Natural killer cell (primary cell): Measurements from ENCODE around the gene IGSF23. TPM values are rescaled to one million over a fixed set of nuclear protein-coding genes. Genes with fewer than 3 reads are reported as not detected.
A peak's percentile ranks its signal among the peaks of the same experiment; 100 is the strongest.

Experiments used
- ATAC-seq, 3 donors: fragments of 150-1000 bp in 2 of 3; fragments of 200-7000 bp in 1 of 3; cut with Tn5 transposase; 1 replicate in 1 of 3; 2 replicates in 2 of 3; pipeline ENCODE4 v1.10.0; 2021; ENCODE audit warnings: mild to moderate bottlenecking in 2 of 3, moderate library complexity in 2 of 3
- DNase-seq, 2 donors: peaks; one replicate each; pipeline versions ENCODE4 v3.0.0 to v3.0.0-alpha.2; 2013 to 2021; ENCODE audit warnings: mixed read lengths in 1 of 2
- H3K27ac ChIP-seq: one replicate; pipeline ENCODE4 v1.5.1; 2013; ENCODE audit warnings: mild to moderate bottlenecking, low read length
- H3K27me3 ChIP-seq: one replicate; pipeline ENCODE4 v1.6.1; 2013; ENCODE audit warnings: low read length; ENCODE audit not compliant: control insufficient read depth, insufficient read depth
- H3K36me3 ChIP-seq: one replicate; pipeline ENCODE4 v1.6.1; 2013; ENCODE audit warnings: low read length; ENCODE audit not compliant: control insufficient read depth, insufficient read depth
- H3K4me1 ChIP-seq: one replicate; pipeline ENCODE4 v1.6.1; 2013; ENCODE audit warnings: low read length; ENCODE audit not compliant: control insufficient read depth, insufficient read depth
- H3K4me3 ChIP-seq: one replicate; pipeline ENCODE4 v1.5.1; 2013; ENCODE audit warnings: low read length
- H3K9me3 ChIP-seq: one replicate; pipeline ENCODE4 v1.6.1; 2013; ENCODE audit warnings: low read length; ENCODE audit not compliant: control insufficient read depth, insufficient read depth
- H3K27ac Mint-ChIP-seq, 2 donors: one replicate each; pipeline ENCODE4 v1.8.0; 2022; ENCODE audit warnings: mild to moderate bottlenecking in 2 of 2, mixed read lengths in 2 of 2, moderate library complexity in 1 of 2
- H3K27me3 Mint-ChIP-seq, 2 donors: one replicate each; pipeline ENCODE4 v1.8.0; 2022; ENCODE audit warnings: low read depth in 2 of 2, mixed read lengths in 2 of 2
- H3K36me3 Mint-ChIP-seq: one replicate; pipeline ENCODE4 v1.8.0; 2022; ENCODE audit warnings: mixed read lengths
- H3K4me1 Mint-ChIP-seq, 2 donors: one replicate each; pipeline ENCODE4 v1.8.0; 2022; ENCODE audit warnings: mixed read lengths in 2 of 2
- H3K4me3 Mint-ChIP-seq: one replicate; pipeline ENCODE4 v1.8.0; 2022; ENCODE audit warnings: mild to moderate bottlenecking, moderate library complexity, mixed read lengths
- H3K9me3 Mint-ChIP-seq, 2 donors: one replicate each; pipeline ENCODE4 v1.8.0; 2022; ENCODE audit warnings: mixed read lengths in 2 of 2
- WGBS: methylation state at CpG from one replicate; pipeline ENCODE4 v1.1.7; 2013; ENCODE audit warnings: missing lambda C conversion rate; ENCODE audit not compliant: insufficient coverage; 5-methylcytosine and 5-hydroxymethylcytosine counted together
- intact Hi-C: fragments of 100-400 bp; cut with micrococcal nuclease; formaldehyde crosslinking; loops from one replicate; pipeline ENCODE4 v1.14.2; 2022
- total RNA-seq, 4 donors: library from RNA; stranded (reverse); fragments of 120-200 nt in 1 of 4; gene quantifications; one replicate each; pipeline versions ENCODE4 v1.2.3 to v1.2.4, GENCODE V29; 2013 to 2022
- TF ChIP-seq, protein P1 (sequence below): fragments of 200-600 bp; IDR thresholded peaks from one replicate; pipeline ENCODE4 v1.8.0; 2022; ENCODE audit warnings: antibody characterized with exemption

The IGSF23 gene
- total RNA-seq, 3 donors from 2014 or later (not counting 1 experiment from before 2014, with no cell fraction given): not detected

DNA sequence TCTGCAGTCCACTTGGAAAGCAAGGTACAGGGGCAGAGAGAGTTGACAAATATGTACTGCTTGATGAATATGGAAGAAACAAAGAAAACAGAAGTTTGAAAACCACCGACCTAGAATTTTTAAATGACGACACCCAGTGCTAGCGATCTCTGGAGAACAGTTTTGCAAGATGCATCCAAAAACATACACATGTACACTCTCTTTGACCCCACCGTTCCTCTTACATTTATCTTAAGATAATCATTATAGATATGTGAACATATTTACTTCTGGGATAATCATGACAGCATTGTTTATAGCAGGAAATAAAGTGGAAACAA lies 40.8 kb upstream of the IGSF23 start:
- ATAC-seq: peak in 1 of 3 donors; percentile 28
- intact Hi-C loops: no loop called here
- H3K27ac Mint-ChIP-seq: no peak overlapping the region

DNA sequence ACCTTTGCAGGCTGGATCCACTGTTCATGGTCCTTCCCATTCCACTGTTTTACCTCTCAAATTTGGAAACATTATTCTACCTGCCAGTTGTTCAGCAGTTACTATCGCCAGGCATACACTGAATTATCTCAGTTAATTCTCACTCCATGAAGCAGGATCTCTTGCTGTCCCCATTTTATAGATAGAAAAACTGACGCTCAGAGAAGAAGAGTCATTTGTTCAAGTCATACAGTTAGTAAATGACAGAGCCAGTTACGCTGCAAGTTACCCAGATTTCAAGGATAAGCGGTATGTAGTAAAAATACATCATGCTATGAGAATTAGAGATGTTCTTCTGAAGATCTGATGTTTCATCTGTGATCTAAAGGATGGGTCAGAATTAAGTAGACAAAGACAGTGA lies 40.2 kb upstream of the IGSF23 start:
- H3K9me3 ChIP-seq: no peaks in the 10 kb centered on the region
- Mint-ChIP-seq H3K4me1 (peaks cover 0 to 7% of the 10 kb centered on the region in 2 donors), H3K9me3 (no peaks in the 10 kb centered on the region), H3K27me3 (peaks cover under 1 to 11% of the 10 kb centered on the region in 2 donors), H3K27ac (no peak overlapping the region), H3K36me3 (no peaks in the 10 kb centered on the region), H3K4me3 (no peak overlapping the region)
- no peak overlapping the region for H3K27ac ChIP-seq
- intact Hi-C loops: no loop called here
- no peak for DNase-seq
- 93% methylated on average over 4 of the region's 4 CpGs for WGBS
- H3K4me3 ChIP-seq: no peak overlapping the region
- TF ChIP-seq, protein P1, sequence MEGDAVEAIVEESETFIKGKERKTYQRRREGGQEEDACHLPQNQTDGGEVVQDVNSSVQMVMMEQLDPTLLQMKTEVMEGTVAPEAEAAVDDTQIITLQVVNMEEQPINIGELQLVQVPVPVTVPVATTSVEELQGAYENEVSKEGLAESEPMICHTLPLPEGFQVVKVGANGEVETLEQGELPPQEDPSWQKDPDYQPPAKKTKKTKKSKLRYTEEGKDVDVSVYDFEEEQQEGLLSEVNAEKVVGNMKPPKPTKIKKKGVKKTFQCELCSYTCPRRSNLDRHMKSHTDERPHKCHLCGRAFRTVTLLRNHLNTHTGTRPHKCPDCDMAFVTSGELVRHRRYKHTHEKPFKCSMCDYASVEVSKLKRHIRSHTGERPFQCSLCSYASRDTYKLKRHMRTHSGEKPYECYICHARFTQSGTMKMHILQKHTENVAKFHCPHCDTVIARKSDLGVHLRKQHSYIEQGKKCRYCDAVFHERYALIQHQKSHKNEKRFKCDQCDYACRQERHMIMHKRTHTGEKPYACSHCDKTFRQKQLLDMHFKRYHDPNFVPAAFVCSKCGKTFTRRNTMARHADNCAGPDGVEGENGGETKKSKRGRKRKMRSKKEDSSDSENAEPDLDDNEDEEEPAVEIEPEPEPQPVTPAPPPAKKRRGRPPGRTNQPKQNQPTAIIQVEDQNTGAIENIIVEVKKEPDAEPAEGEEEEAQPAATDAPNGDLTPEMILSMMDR: no peak
- H3K36me3 ChIP-seq: no peaks in the 10 kb centered on the region
- H3K27me3 ChIP-seq: no peaks in the 10 kb centered on the region
- ATAC-seq: no peak
- H3K4me1 ChIP-seq: no peaks in the 10 kb centered on the region

More for the DNA sequence above, 40.8 kb upstream of the IGSF23 start:
- Mint-ChIP-seq H3K4me3 (no peak overlapping the region), H3K4me1 (peaks cover 0 to 7% of the 10 kb centered on the region in 2 donors), H3K9me3 (no peaks in the 10 kb centered on the region), H3K36me3 (no peaks in the 10 kb centered on the region), H3K27me3 (peaks cover 7 to 15% of the 10 kb centered on the region in 2 donors)
- no peaks in the 10 kb centered on the region for H3K36me3 ChIP-seq
- no peaks in the 10 kb centered on the region for H3K27me3 ChIP-seq
- no peaks in the 10 kb centered on the region for H3K9me3 ChIP-seq
- no peak overlapping the region for H3K4me3 ChIP-seq
- no peak overlapping the region for H3K27ac ChIP-seq
- H3K4me1 ChIP-seq: no peaks in the 10 kb centered on the region
- DNase-seq: no peak
- WGBS: 92% methylated on average over 3 of the region's 4 CpGs
- TF ChIP-seq, protein P1: no peak

DNA sequence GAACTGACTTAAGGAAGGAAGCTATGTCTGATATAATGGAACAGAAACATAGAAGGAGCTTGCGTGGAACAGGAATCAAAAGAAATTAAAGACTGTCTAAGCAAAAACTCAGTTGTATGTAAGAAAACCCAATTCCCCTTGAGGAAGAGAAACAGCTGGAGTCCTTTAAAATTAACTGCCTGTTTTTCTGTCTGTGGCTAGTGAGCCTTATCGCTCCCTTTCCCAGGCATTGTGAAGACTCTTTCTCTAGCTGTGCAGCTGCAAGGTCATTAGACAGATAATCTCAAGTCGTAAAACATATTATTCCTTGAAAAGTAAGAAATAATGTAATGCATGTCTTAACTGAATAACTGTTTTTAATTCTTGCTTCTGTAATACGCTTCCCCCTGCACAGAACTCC lies 39.7 kb upstream of the IGSF23 start:
- no peak overlapping the region for H3K27ac Mint-ChIP-seq
- H3K9me3 Mint-ChIP-seq: no peaks in the 10 kb centered on the region
- H3K27me3 Mint-ChIP-seq: peaks cover 0 to 11% of the 10 kb centered on the region in 2 donors
- H3K9me3 ChIP-seq: no peaks in the 10 kb centered on the region
- 87% methylated on average over 3 of the region's 4 CpGs for WGBS
- ATAC-seq (no peak), DNase-seq (no peak)
- no peak overlapping the region for H3K4me3 Mint-ChIP-seq
- H3K4me3 ChIP-seq: no peak overlapping the region
- TF ChIP-seq, protein P1: no peak
- H3K4me1 ChIP-seq: no peaks in the 10 kb centered on the region
- no peaks in the 10 kb centered on the region for H3K36me3 ChIP-seq
- peaks cover 0 to 7% of the 10 kb centered on the region in 2 donors for H3K4me1 Mint-ChIP-seq
- H3K36me3 Mint-ChIP-seq: no peaks in the 10 kb centered on the region
- H3K27me3 ChIP-seq: no peaks in the 10 kb centered on the region
- H3K27ac ChIP-seq: no peak overlapping the region
- intact Hi-C loops: no loop called here

DNA sequence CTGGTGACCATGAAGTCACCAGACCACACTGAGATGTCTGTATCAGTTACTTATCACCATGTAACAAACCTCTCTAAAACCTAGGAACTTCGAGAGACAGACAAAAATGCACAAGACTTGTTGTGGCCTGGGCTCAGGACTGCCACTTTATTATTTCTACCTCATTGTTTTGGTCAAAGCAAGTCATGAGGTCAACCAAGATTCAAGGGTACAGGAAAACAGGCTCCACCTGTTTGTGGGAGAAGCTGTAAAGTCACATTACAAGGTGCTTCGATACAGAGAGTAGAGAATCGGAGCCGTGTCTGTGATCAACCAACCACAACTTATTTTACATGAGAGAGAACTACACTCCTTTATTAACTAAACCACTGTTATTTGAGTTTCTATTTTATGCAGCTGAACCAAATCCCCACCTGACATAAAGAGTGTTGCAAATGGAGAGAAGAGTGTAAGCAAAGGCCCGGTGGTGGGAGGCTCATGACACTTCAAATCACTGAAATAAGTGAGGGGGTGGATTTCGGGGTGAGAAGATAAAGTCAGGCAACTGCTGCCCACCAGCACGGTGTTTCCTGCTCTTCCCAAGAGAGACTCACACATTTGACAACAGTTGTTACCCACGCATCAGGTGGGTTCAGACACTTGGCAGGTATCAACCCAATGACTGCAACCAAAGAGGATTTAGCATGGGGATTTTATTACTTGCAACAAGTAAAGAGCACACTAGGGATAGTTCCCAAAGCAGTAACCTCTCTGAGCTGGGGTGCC lies 39.0 kb upstream of the IGSF23 start:
- no peak for ATAC-seq
- Histone ChIP-seq H3K27me3 (no peaks in the 10 kb centered on the region), H3K4me3 (no peak overlapping the region), H3K4me1 (no peaks in the 10 kb centered on the region), H3K36me3 (no peaks in the 10 kb centered on the region), H3K9me3 (no peaks in the 10 kb centered on the region), H3K27ac (no peak overlapping the region)
- TF ChIP-seq, protein P1: no peak
- Mint-ChIP-seq H3K4me1 (peaks cover 0 to 7% of the 10 kb centered on the region in 2 donors), H3K27ac (no peak overlapping the region), H3K4me3 (no peak overlapping the region), H3K27me3 (peaks cover 0 to 8% of the 10 kb centered on the region in 2 donors), H3K9me3 (no peaks in the 10 kb centered on the region), H3K36me3 (no peaks in the 10 kb centered on the region)
- DNase-seq: no peak
- intact Hi-C loops: no loop called here
- 83% methylated on average over 5 of the region's 8 CpGs for WGBS
